Peyer's patch (tissue), 4 donors: ENCODE results near the gene TMEM94. TPM values are rescaled to one million over a fixed set of nuclear protein-coding genes. Genes with fewer than 3 reads are reported as not detected.

Experiments
- DNase-seq, 3 donors: peaks; one replicate each; pipeline ENCODE4 v3.0.0-alpha.2; 2017 to 2019
- H3K27ac ChIP-seq, 4 donors: fragments of 200-600 bp; sonication (generic); one replicate each; pipeline ENCODE4 v1.5.1; 2016 to 2019
- H3K27me3 ChIP-seq, 2 donors: fragments of 200-600 bp; sonication (generic); one replicate each; pipeline ENCODE4 v1.5.1; 2019
- H3K36me3 ChIP-seq, 3 donors: fragments of 200-600 bp; sonication (generic); one replicate each; pipeline ENCODE4 v1.5.1; 2016 to 2019
- H3K4me1 ChIP-seq, 4 donors: fragments of 200-600 bp; sonication (generic); one replicate each; pipeline ENCODE4 v1.5.1; 2016 to 2019
- H3K4me3 ChIP-seq, 4 donors: fragments of 200-600 bp; sonication (generic); 1 replicate in 3 of 4; 2 replicates in 1 of 4; pipeline ENCODE4 v1.5.1; 2016 to 2019; ENCODE audit warnings: mild to moderate bottlenecking in 1 of 4
- H3K9me3 ChIP-seq, 4 donors: fragments of 200-600 bp; sonication (generic); one replicate each; pipeline ENCODE4 v1.5.1; 2016 to 2019; ENCODE audit warnings: mild to moderate bottlenecking in 1 of 4
- POLR2A ChIP-seq, 2 donors: fragments of 450-650 bp; IDR thresholded peaks; one replicate each; pipeline ENCODE4 v1.5.1; 2017; ENCODE audit warnings: antibody characterized with exemption in 2 of 2, mild to moderate bottlenecking in 2 of 2, moderate library complexity in 2 of 2
- total RNA-seq, 4 donors: library from RNA; depleted of rRNA; stranded (reverse); fragments of >200 nt; gene quantifications; one replicate each; pipeline ENCODE4 v1.1.0, GENCODE V29; 2016
- TF ChIP-seq, protein P1 (sequence below), 6 experiments: fragments of 450-650 bp in 4 of 6; fragments of 200-600 bp in 2 of 6; sonication (generic) in 1 of 6; IDR thresholded peaks; one replicate each; pipeline ENCODE4 v1.5.1; 2017 to 2019; ENCODE audit warnings: antibody characterized with exemption in 6 of 6, mild to moderate bottlenecking in 3 of 6, moderate library complexity in 1 of 6

Gene TMEM94
- total RNA-seq, 4 donors from 2014 or later = 114 to 340 (median 178) TPM

DNA sequence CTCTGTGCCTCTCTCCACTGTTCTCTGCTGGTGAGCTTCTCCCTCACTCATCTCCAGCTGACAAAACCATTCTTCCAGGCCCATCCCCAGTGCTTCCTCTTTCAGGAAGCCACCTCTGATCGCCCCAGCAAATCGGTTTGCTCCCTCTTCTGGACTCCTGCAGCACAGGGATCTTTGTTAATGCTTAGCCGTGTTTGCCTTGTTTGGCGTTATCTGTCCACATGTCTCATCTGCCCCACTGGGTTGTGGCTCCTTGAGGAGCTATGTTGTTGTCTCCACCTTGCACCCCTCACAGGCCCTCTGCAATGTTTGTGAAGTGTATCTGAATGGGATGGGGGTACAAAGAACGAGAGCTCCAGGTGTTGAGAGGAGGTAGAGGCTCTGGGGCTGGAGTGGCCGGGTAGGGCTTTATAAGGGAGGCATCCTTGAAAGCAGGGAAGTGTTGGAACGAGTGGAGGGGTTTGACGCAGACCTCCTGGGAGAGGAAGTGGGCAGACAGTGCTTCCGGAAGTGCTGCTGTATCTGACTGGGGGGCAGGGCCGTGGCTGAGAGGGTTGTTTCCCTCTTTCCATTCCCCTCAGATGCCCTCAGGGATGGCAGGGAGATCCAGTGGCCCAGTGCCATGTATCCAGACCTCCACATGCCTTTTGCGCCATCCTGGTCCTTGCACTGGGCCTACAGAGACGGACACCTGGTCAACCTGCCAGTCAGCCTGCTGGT is 31.1 kb downstream of the TMEM94 start:
- no peaks in the 10 kb centered on the region for H3K9me3 ChIP-seq
- peak overlapping the region in 1 of 4 donors; percentile 0 for H3K4me3 ChIP-seq
- H3K27me3 ChIP-seq = no peaks in the 10 kb centered on the region
- peaks cover 0 to 21% (median 0%) of the 10 kb centered on the region in 3 donors for H3K36me3 ChIP-seq
- H3K4me1 ChIP-seq = peaks cover 0 to 33% (median 6%) of the 10 kb centered on the region in 4 donors
- peak overlapping the region; percentile 50 to 73 (median 62) for H3K27ac ChIP-seq
- no peak for TF ChIP-seq POLR2A (IDR thresholded peaks at IDR 0.05)
- TF ChIP-seq, protein P1, sequence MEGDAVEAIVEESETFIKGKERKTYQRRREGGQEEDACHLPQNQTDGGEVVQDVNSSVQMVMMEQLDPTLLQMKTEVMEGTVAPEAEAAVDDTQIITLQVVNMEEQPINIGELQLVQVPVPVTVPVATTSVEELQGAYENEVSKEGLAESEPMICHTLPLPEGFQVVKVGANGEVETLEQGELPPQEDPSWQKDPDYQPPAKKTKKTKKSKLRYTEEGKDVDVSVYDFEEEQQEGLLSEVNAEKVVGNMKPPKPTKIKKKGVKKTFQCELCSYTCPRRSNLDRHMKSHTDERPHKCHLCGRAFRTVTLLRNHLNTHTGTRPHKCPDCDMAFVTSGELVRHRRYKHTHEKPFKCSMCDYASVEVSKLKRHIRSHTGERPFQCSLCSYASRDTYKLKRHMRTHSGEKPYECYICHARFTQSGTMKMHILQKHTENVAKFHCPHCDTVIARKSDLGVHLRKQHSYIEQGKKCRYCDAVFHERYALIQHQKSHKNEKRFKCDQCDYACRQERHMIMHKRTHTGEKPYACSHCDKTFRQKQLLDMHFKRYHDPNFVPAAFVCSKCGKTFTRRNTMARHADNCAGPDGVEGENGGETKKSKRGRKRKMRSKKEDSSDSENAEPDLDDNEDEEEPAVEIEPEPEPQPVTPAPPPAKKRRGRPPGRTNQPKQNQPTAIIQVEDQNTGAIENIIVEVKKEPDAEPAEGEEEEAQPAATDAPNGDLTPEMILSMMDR (IDR thresholded peaks at IDR 0.05) = no peak
- peak in 2 of 3 donors; percentile 78 to 85 for DNase-seq

DNA sequence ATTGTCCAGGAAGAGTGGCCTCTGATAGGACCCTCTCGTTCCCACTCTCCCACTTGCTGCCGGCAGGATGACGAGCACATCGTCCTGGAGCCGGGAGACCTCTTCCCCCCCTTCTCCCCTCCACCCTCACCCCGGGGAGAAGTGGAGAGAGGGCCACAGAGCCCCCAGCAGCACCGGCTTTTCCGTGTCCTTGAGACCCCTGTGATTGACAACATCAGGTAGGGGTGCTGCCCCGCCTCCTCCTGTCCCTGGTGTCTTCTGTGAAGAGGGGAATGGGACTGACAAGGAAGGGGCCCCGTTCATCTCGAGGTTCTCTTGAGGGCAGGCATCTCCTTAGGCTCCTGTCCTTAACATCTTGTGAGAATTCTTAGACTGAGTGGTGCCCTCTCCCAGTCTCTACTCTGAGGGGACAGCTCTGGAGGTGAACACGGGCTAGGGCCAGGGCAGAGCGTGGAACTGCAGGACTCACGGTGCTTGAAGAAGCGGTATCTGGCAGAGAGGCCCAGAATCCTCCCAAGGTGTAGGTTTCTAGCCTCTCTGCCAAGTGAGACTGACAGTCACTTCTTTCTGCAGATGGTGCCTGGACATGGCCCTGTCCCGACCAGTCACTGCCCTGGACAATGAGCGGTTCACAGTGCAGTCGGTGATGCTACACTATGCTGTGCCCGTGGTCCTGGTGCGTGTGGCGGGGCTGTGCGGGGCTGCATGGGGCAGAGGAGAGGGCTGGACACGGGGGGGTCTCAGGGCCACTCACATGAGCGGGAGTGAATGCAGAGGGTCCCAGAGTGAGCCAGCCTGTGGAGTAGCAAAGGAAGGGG is 32.5 kb downstream of the TMEM94 start:
- no peak for TF ChIP-seq POLR2A (IDR thresholded peaks at IDR 0.05)
- TF ChIP-seq, protein P1 (IDR thresholded peaks at IDR 0.05) = no peak
- Histone ChIP-seq H3K27ac (peak overlapping the region in 2 of 4 donors; percentile 60 to 78), H3K4me3 (no peak overlapping the region), H3K36me3 (peaks cover 0 to 35% (median 0%) of the 10 kb centered on the region in 3 donors), H3K9me3 (no peaks in the 10 kb centered on the region), H3K4me1 (peaks cover 0 to 33% (median 6%) of the 10 kb centered on the region in 4 donors), H3K27me3 (no peaks in the 10 kb centered on the region)
- DNase-seq = no peak

DNA sequence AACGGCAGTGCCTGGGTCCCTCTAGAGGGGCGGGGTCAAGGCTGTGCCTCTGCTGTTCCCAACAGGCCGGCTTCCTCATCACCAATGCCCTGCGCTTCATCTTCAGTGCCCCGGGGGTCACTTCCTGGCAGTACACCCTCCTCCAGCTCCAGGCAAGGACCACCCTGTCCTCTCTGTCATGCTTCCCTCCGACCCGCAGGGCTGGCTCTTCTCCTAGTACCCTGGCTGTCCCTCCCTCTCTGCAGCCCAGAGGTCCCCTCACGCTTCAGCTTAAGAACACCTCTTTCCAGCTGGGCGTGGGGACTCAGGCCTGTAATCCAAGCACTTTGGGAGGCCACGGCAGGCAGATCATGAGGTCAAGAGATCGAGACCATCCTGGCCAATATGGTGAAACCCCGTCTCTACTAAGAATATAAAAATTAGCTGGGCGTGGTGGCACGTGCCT is 33.1 kb downstream of the TMEM94 start:
- peak overlapping the region in 3 of 4 donors; percentile 60 to 78 (median 71) for H3K27ac ChIP-seq

DNA sequence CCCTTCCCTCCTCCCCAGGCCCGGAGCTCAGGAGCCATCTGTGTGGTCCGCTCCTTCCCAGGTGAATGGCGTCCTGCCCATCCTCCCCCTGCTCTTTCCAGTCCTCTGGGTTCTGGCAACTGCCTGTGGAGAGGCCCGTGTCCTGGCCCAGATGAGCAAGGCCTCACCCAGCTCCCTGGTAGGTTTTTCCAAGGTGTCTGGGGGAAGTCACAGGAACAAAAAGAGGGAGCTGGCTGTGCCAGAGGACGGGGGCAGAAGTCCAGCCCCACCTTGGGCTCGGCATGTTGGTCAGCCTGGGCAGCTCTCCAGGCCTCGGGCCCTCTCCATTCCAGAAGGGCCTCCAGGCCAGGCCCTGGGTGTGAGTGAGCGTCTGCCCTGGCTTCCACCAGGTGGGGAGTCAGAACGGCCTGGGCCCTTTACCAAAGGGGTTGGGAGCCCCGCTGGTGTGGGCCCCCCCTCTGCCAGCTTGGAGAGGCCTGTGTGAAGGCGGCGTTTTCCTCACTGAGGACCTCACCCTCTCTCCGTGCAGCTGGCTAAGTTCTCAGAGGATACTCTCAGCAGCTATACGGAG is 33.8 kb downstream of the TMEM94 start:
- Histone ChIP-seq H3K9me3 (no peaks in the 10 kb centered on the region), H3K36me3 (peaks cover 0 to 48% (median 0%) of the 10 kb centered on the region in 3 donors), H3K27me3 (no peaks in the 10 kb centered on the region), H3K4me1 (peaks cover 0 to 33% (median 6%) of the 10 kb centered on the region in 4 donors), H3K27ac (peak overlapping the region in 3 of 4 donors; percentile 60 to 78 (median 71)), H3K4me3 (no peak overlapping the region)
- DNase-seq = peak in 2 of 3 donors; percentile 79 to 84
- TF ChIP-seq, protein P1 (IDR thresholded peaks at IDR 0.05) = no peak
- peak in 1 of 2 donors; percentile 32 for TF ChIP-seq POLR2A (IDR thresholded peaks at IDR 0.05)

More for the DNA sequence above, 33.1 kb downstream of the TMEM94 start:
- H3K36me3 ChIP-seq = peaks cover 0 to 41% (median 0%) of the 10 kb centered on the region in 3 donors
- no peak for DNase-seq
- TF ChIP-seq, protein P1 (IDR thresholded peaks at IDR 0.05) = no peak
- no peak for TF ChIP-seq POLR2A (IDR thresholded peaks at IDR 0.05)
- no peak overlapping the region for H3K4me3 ChIP-seq
- no peaks in the 10 kb centered on the region for H3K9me3 ChIP-seq
- peaks cover 0 to 33% (median 6%) of the 10 kb centered on the region in 4 donors for H3K4me1 ChIP-seq
- H3K27me3 ChIP-seq = no peaks in the 10 kb centered on the region

DNA sequence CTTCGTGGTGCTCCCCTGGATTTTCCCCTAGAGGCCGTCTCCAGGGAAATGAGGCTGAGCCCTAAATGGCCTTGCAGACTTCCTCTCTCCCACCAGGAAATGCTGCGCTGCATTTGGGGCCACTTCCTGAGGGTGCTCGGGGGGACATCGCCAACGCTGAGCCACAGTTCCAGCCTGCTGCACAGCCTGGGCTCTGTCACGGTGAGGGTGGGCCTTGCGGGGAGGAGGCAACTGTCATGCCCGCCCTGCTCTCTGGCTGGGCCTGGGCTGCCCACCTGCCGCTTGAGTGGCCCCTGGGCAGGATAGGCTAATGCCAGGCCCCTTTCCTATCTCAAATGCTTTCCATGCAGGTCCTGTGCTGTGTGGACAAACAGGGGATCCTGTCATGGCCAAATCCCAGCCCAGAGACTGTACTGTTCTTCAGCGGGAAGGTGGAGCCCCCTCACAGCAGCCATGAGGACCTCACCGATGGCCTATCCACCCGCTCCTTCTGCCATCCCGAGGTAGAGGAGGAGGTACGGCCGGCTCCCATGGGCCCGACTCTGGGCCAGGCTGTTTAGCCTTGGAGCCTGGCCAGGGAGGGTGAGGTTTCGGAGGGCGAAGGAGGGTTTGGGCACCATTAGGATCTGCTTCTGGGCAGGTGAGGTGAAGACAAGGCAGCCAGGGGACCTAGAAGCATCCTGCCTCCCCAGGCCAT is 34.7 kb downstream of the TMEM94 start:
- no peak for TF ChIP-seq POLR2A (IDR thresholded peaks at IDR 0.05)
- TF ChIP-seq, protein P1 (IDR thresholded peaks at IDR 0.05) = no peak
- H3K4me1 ChIP-seq = peaks cover 0 to 33% (median 6%) of the 10 kb centered on the region in 4 donors
- H3K27ac ChIP-seq = peak overlapping the region in 3 of 4 donors; percentile 60 to 78 (median 71)
- no peaks in the 10 kb centered on the region for H3K27me3 ChIP-seq
- no peak for DNase-seq
- H3K36me3 ChIP-seq = peaks cover 0 to 57% (median 0%) of the 10 kb centered on the region in 3 donors
- H3K4me3 ChIP-seq = no peak overlapping the region
- no peaks in the 10 kb centered on the region for H3K9me3 ChIP-seq
